ENCODE measurements around the gene AMY1A.
"Not testable (repeated sequence)": the region's sequence is repeated elsewhere in the genome, so short reads cannot be mapped to it uniquely, and the experiment has no call there.

DNA sequence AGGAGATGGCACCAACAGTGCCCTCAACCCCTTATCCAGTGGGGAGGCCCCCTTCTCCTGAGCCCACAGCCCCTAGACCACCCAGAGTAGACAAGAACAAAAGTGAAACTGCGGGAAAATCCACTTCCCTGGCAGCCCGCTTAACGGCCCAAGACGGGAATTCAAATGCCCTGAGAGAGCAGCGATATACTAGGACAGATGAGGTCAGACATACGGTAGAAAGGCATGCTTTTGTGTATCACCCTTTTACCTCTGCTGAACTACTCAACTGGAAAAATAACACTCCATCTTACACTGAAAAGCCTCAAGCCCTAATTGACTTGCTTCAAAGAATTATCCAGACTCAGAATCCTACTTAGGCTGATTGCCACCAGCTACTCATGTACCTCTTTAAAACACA is 41.9 kb downstream of the AMY1A start:
- TF ChIP-seq, protein P1, sequence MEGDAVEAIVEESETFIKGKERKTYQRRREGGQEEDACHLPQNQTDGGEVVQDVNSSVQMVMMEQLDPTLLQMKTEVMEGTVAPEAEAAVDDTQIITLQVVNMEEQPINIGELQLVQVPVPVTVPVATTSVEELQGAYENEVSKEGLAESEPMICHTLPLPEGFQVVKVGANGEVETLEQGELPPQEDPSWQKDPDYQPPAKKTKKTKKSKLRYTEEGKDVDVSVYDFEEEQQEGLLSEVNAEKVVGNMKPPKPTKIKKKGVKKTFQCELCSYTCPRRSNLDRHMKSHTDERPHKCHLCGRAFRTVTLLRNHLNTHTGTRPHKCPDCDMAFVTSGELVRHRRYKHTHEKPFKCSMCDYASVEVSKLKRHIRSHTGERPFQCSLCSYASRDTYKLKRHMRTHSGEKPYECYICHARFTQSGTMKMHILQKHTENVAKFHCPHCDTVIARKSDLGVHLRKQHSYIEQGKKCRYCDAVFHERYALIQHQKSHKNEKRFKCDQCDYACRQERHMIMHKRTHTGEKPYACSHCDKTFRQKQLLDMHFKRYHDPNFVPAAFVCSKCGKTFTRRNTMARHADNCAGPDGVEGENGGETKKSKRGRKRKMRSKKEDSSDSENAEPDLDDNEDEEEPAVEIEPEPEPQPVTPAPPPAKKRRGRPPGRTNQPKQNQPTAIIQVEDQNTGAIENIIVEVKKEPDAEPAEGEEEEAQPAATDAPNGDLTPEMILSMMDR (IDR thresholded peaks at IDR 0.05) = not testable (repeated sequence)
- TF ChIP-seq POLR2AphosphoS5 (IDR thresholded peaks at IDR 0.05) = not testable (repeated sequence)
